GM23248 (cell line): ENCODE results near the gene CRYBG1. TPM values are rescaled to one million over a fixed set of nuclear protein-coding genes. Genes with fewer than 3 reads are reported as not detected.

ENCODE experiments used
- DNase-seq: peaks from one replicate; pipeline ENCODE4 v3.0.0-alpha.2; 2015
- H2AFZ ChIP-seq: fragments of 200-600 bp; sonication (generic); 2 replicates; pipeline ENCODE4 v1.6.1; 2016; ENCODE audit warnings: antibody characterized with exemption
- H3F3A ChIP-seq: fragments of 200-600 bp; sonication (generic); 2 replicates; pipeline ENCODE4 v1.6.1; 2016; ENCODE audit warnings: mild to moderate bottlenecking, antibody characterized with exemption, mixed run types; ENCODE audit not compliant: insufficient read depth
- H3K27ac ChIP-seq: fragments of 200-600 bp; sonication (generic); 2 replicates; pipeline ENCODE4 v1.5.1; 2016; ENCODE audit warnings: mild to moderate bottlenecking
- H3K27me3 ChIP-seq: fragments of 200-600 bp; sonication (generic); replicated peaks from 2 replicates; pipeline ENCODE4 v1.6.1; 2016; ENCODE audit warnings: mild to moderate bottlenecking; ENCODE audit not compliant: insufficient read depth
- H3K36me3 ChIP-seq: fragments of 200-600 bp; sonication (generic); 2 replicates; pipeline ENCODE4 v1.6.1; 2016; ENCODE audit warnings: low read depth, mild to moderate bottlenecking
- H3K4me1 ChIP-seq: fragments of 200-600 bp; sonication (generic); 2 replicates; pipeline ENCODE4 v1.6.1; 2016; ENCODE audit warnings: mild to moderate bottlenecking; ENCODE audit not compliant: insufficient read depth
- H3K4me2 ChIP-seq: fragments of 200-600 bp; sonication (generic); one replicate; pipeline ENCODE4 v1.6.1; 2016; ENCODE audit warnings: mild to moderate bottlenecking; ENCODE audit not compliant: unreplicated experiment
- H3K4me3 ChIP-seq: fragments of 200-600 bp; sonication (generic); 2 replicates; pipeline ENCODE4 v1.5.1; 2016; ENCODE audit warnings: mild to moderate bottlenecking
- H3K79me2 ChIP-seq: fragments of 200-600 bp; sonication (generic); 2 replicates; pipeline ENCODE4 v1.6.1; 2016; ENCODE audit warnings: mild to moderate bottlenecking; ENCODE audit not compliant: insufficient read depth
- H3K9ac ChIP-seq: fragments of 200-600 bp; sonication (generic); 2 replicates; pipeline ENCODE4 v1.6.1; 2016; ENCODE audit warnings: mild to moderate bottlenecking
- H3K9me2 ChIP-seq: fragments of 200-600 bp; sonication (generic); 2 replicates; pipeline ENCODE4 v1.6.1; 2016; ENCODE audit warnings: mixed run types, mild to moderate bottlenecking, moderate library complexity; ENCODE audit not compliant: insufficient read depth
- H3K9me3 ChIP-seq: fragments of 200-600 bp; sonication (generic); one replicate; pipeline ENCODE4 v1.6.1; 2017; ENCODE audit warnings: low read depth
- H4K20me1 ChIP-seq: fragments of 200-600 bp; sonication (generic); 2 replicates; pipeline ENCODE4 v1.6.0; 2016; ENCODE audit not compliant: insufficient read depth
- EZH2 ChIP-seq: fragments of 200-600 bp; sonication (generic); IDR thresholded peaks from 2 replicates; pipeline ENCODE4 v1.6.1; 2018; ENCODE audit warnings: antibody characterized with exemption, mild to moderate bottlenecking; ENCODE audit not compliant: insufficient read depth, poor library complexity, severe bottlenecking
- EZH2phosphoT487 ChIP-seq: fragments of 200-600 bp; sonication (generic); IDR thresholded peaks from 2 replicates; pipeline ENCODE4 v1.6.1; 2018; ENCODE audit warnings: antibody characterized with exemption, moderate library complexity, mild to moderate bottlenecking, low read depth; ENCODE audit not compliant: insufficient read depth
- WGBS, 2 experiments: methylation state at CpG; one replicate each; pipeline ENCODE4 v1.1.6; 2015 to 2017; ENCODE audit warnings: low lambda C conversion rate in 2 of 2, low coverage in 1 of 2; ENCODE audit errors: missing lambda C conversion rate in 2 of 2; 5-methylcytosine and 5-hydroxymethylcytosine counted together
- in situ Hi-C: fragments of 300-500 bp; cut with MboI; formaldehyde crosslinking; loops from 2 replicates; pipeline ENCODE4 v1.15.0; 2020
- polyA plus RNA-seq: library from polyadenylated mRNA; unstranded; fragments of >200 nt; fragmentation: Nextera tagmentation; extraction: Ambion mirVana; gene quantifications from 2 replicates; pipeline ENCODE4 v1.2.1, GENCODE V29; 2016
- total RNA-seq: library from RNA; depleted of rRNA; stranded (reverse); fragments of >200 nt; shearing (Covaris generic); gene quantifications from 2 replicates; pipeline ENCODE4 v1.2.3, GENCODE V29; 2014

Gene CRYBG1
- total and polyA plus RNA-seq, 2 experiments from 2014 or later = 1.9 to 8.4 TPM

DNA sequence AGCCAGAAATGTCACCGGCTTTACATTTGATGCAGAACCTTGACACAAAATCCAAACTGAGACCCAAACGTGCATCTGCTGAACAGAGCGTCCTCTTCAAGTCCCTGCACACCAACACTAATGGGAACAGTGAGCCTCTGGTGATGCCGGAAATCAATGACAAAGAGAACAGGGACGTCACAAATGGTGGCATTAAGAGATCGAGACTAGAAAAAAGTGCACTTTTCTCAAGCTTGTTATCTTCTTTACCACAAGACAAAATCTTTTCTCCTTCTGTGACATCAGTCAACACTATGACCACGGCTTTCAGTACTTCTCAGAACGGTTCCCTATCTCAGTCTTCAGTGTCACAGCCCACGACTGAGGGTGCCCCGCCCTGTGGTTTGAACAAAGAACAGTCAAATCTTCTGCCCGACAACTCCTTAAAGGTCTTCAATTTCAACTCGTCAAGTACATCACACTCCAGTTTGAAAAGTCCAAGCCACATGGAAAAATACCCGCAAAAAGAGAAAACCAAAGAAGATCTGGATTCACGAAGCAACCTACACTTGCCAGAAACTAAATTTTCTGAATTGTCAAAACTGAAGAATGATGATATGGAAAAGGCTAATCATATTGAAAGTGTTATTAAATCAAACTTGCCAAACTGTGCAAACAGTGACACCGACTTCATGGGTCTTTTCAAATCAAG, 160.3 kb downstream of the CRYBG1 start:
- Histone ChIP-seq H3F3A (peaks cover 31% of the 10 kb centered on the region), H3K4me1 (peaks cover 31% of the 10 kb centered on the region), H3K27ac (no peak overlapping the region), H3K4me2 (no peak overlapping the region), H3K9ac (no peak overlapping the region), H3K79me2 (peaks cover 10% of the 10 kb centered on the region), H3K27me3 (no peaks in the 10 kb centered on the region), H3K4me3 (no peak overlapping the region), H3K36me3 (no peaks in the 10 kb centered on the region), H4K20me1 (no peaks in the 10 kb centered on the region), H3K9me2 (no peaks in the 10 kb centered on the region), H3K9me3 (no peaks in the 10 kb centered on the region), H2AFZ (no peak overlapping the region)
- TF ChIP-seq EZH2 (no peak), EZH2phosphoT487 (no peak)
- in situ Hi-C loops = no loop called here
- 95 to 96% methylated on average over 15 of the region's 15 CpGs for WGBS, 2 experiments
- DNase-seq = no peak

DNA sequence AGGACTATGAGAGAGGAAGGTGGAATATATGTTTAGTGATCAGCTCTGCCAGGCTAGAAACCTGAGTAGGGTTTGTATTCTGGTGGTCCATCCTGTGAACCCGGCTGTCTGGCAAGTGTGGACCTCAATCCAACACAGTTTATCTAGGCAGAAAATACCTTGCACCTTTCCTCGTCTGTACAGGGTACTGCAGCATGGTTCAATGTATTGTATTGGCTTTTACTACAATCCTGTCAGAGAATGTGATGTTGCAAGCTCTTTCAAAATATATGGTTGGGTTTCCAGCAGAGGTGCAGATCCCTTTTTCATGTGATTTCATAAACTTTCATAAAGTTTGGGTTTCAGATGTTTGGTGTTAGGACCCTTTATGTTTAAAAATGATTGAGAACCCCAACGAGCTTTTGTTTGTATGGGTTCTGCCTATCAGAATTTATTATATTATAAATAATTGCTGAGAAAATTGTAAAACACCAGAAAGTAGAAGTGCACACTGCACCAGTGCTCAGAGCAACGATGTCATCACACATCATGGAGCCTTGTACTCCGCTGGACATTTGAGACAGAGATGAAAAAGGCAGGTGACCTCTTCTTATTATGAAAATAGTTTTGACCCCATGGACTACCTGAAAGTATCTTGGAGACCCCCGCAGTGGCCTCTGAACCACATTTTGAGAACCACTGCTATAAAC, 162.2 kb downstream of the CRYBG1 start:
- H3K4me1 ChIP-seq = peaks cover 39% of the 10 kb centered on the region
- no peaks in the 10 kb centered on the region for H3K9me3 ChIP-seq
- in situ Hi-C loops = no loop called here
- no peak for TF ChIP-seq EZH2
- no peak for TF ChIP-seq EZH2phosphoT487
- H3K27me3 ChIP-seq = no peaks in the 10 kb centered on the region
- no peak overlapping the region for H3K4me3 ChIP-seq
- H3K79me2 ChIP-seq = no peaks in the 10 kb centered on the region; the same call in 1 of the 2 replicates
- H3F3A ChIP-seq = peaks cover 27% of the 10 kb centered on the region
- H3K9ac ChIP-seq = no peak overlapping the region
- H3K36me3 ChIP-seq = no peaks in the 10 kb centered on the region
- no peak overlapping the region for H3K4me2 ChIP-seq
- H3K27ac ChIP-seq = no peak overlapping the region
- no peaks in the 10 kb centered on the region for H4K20me1 ChIP-seq
- 90 to 92% methylated on average over 6 of the region's 6 CpGs for WGBS, 2 experiments
- no peaks in the 10 kb centered on the region for H3K9me2 ChIP-seq
- no peak for DNase-seq
- H2AFZ ChIP-seq = no peak overlapping the region

DNA sequence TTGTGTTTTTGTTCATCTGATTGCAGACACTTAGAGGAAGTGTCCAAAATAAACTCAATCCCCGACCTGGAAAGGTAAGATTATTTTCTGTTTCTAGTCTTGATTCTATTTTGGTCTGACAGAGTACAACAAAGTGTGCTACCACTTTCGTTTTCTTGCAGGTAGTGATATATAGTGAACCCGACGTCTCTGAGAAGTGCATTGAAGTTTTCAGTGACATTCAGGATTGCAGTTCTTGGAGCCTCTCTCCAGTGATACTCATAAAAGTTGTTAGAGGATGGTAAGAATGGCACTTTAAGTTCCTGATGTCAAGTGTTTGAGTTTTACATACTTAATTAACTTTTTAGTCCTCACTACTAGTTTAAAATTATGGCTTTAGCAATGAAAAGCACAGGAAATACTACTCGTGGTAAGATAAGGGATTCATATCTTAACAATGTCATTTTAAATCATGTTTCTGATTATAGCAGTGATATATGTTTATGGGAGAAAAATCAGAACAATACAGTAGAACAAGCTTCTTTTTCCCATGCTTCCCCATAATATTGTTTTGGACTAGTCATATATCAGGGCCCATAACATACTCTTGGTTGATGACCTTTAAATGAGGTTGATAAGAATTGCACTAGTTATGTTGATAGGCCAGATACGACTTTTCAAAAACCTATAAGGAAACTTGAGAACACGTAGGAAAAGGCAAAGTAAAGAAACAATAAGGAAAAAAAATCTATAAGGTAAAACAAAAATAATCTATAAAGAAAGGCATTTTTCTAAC, 164.8 kb downstream of the CRYBG1 start:
- Histone ChIP-seq H3K27ac (no peak overlapping the region), H3K27me3 (no peaks in the 10 kb centered on the region), H3K79me2 (no peaks in the 10 kb centered on the region; the same call in 1 of the 2 replicates), H3K9ac (no peak overlapping the region), H3F3A (peaks cover 22% of the 10 kb centered on the region), H3K36me3 (no peaks in the 10 kb centered on the region), H3K9me2 (no peaks in the 10 kb centered on the region), H3K4me3 (no peak overlapping the region), H3K9me3 (no peaks in the 10 kb centered on the region), H4K20me1 (no peaks in the 10 kb centered on the region), H3K4me1 (peaks cover 45% of the 10 kb centered on the region), H3K4me2 (peak overlapping the region; percentile 26), H2AFZ (peak overlapping the region; percentile 29; the same call in 1 of the 2 replicates)
- in situ Hi-C loops = no loop called here
- no peak for DNase-seq
- TF ChIP-seq EZH2phosphoT487 = no peak
- no peak for TF ChIP-seq EZH2
- 62 to 67% methylated on average over 7 of the region's 7 CpGs for WGBS, 2 experiments

DNA sequence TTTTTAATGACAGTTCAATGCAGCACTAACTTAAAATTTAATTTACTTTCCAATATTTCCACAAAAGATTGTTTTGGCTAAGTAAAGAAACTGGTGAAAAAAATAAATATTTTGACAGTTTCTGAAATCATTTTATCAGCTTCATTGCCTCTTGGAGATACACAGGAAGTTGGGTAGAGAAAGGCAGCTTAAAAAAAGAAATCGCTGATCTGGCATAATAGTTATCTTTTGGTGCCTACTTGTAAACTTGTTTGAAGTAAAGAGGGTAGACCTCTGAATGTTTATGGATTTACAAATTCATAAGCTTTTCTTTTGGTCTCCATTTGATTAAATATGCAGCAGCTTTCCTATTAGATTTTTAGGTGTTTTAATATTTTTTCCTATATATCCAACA, 165.4 kb downstream of the CRYBG1 start:
- no peak for DNase-seq
- no peaks in the 10 kb centered on the region for H3K9me3 ChIP-seq
- no peaks in the 10 kb centered on the region; the same call in 1 of the 2 replicates for H3K79me2 ChIP-seq
- H3F3A ChIP-seq = peaks cover 23% of the 10 kb centered on the region
- H3K9ac ChIP-seq = no peak overlapping the region
- H3K36me3 ChIP-seq = no peaks in the 10 kb centered on the region
- H3K9me2 ChIP-seq = no peaks in the 10 kb centered on the region
- peaks cover 50% of the 10 kb centered on the region for H3K4me1 ChIP-seq
- 100% methylated on average over 1 of the region's 1 CpG for WGBS, 2 experiments
- H3K27ac ChIP-seq = no peak overlapping the region
- in situ Hi-C loops = no loop called here
- H3K4me3 ChIP-seq = no peak overlapping the region
- TF ChIP-seq EZH2 (no peak), EZH2phosphoT487 (no peak)
- H4K20me1 ChIP-seq = no peaks in the 10 kb centered on the region
- H2AFZ ChIP-seq = no peak overlapping the region
- no peaks in the 10 kb centered on the region for H3K27me3 ChIP-seq
- H3K4me2 ChIP-seq = no peak overlapping the region
